Measurements from ENCODE around the gene RAB11FIP4.

GRCh38 chr17:31481783-31482081 is 90.3 kb downstream of the RAB11FIP4 start:
- TF ChIP-seq POLR2A (IDR thresholded peaks at IDR 0.05): no peak
- no peak for TF ChIP-seq CTCF (IDR thresholded peaks at IDR 0.05)

Measured in prostate gland (tissue), 2 donors.